Sigmoid colon (tissue), 4 donors: ENCODE data around the gene GSG1L.

Experiments
- CTCF ChIP-seq, 4 experiments: fragments of 450-650 bp in 3 of 4; fragments of 200-600 bp in 1 of 4; IDR thresholded peaks; one replicate each; pipeline ENCODE4 v1.5.1; 2016 to 2019; ENCODE audit warnings: antibody characterized with exemption in 4 of 4, mild to moderate bottlenecking in 3 of 4, moderate library complexity in 2 of 4
- POLR2AphosphoS5 ChIP-seq, 4 donors: sonication (generic); formaldehyde crosslinking; IDR thresholded peaks; one replicate each; pipeline ENCODE4 v1.6.1; 2017; ENCODE audit warnings: antibody characterized with exemption in 4 of 4

DNA sequence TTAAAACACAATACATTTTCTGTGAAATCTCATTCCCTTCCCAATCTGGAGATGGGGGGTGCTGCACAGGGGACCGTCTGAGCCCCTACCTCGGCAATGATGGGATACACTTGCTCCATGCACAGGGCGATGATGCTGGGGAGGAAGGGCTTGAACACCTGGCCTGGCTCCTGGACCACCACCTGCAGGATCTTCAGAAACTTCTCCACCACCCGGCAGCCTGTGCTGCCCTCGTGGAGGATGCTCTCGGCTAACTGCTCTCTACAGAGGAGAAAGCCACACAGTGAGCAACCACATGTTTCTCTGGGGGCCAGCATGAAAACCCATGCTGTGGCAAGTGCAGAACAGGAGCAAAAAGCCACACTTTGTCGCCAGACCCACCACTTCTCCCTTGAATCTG, 42.4 kb upstream of the GSG1L start:
- TF ChIP-seq CTCF (IDR thresholded peaks at IDR 0.05) (no peak), POLR2AphosphoS5 (IDR thresholded peaks at IDR 0.05) (no peak)
